Panc1 (cell line): ENCODE measurements around the gene MRPL51.

Experiments used
- CTCF ChIP-seq: fragments of 450-650 bp; IDR thresholded peaks from 2 replicates; pipeline ENCODE4 v1.5.1; 2017; ENCODE audit warnings: mild to moderate bottlenecking
- POLR2AphosphoS5 ChIP-seq: IDR thresholded peaks from 2 replicates; pipeline ENCODE4 v1.6.1; 2012; ENCODE audit warnings: mild to moderate bottlenecking, low read depth, low read length, moderate library complexity
- REST ChIP-seq, 2 experiments: IDR thresholded peaks; 2 replicates each; pipeline ENCODE4 v1.6.1; 2011 to 2012; ENCODE audit warnings: low read depth in 2 of 2, control low read depth in 1 of 2, low read length in 1 of 2, mild to moderate bottlenecking in 1 of 2, moderate library complexity in 1 of 2; ENCODE audit not compliant: insufficient read depth in 1 of 2
- SIN3A ChIP-seq: IDR thresholded peaks from 2 replicates; pipeline ENCODE4 v1.6.1; 2012; ENCODE audit warnings: low read depth, mild to moderate bottlenecking, low read length, moderate library complexity, borderline replicate concordance; ENCODE audit not compliant: insufficient read depth
- TCF7L2 ChIP-seq: IDR thresholded peaks from 2 replicates; pipeline ENCODE4 v1.6.1; 2011; ENCODE audit warnings: mild to moderate bottlenecking, low read depth, low read length, inconsistent platforms

GRCh38 chr12:6489449-6489848 is 3.6 kb downstream of the MRPL51 start:
- no peak for TF ChIP-seq CTCF
- no peak for TF ChIP-seq POLR2AphosphoS5
- no peak for TF ChIP-seq SIN3A
- TF ChIP-seq TCF7L2 = no peak
- TF ChIP-seq REST (IDR thresholded peaks at IDR 0.05; ENCODE audit: insufficient read depth in 1 of 2, low read depth in 2 of 2, low read length in 1 of 2) = no peak
